ENCODE data around the gene FRMD4A. TPM values are rescaled to one million over a fixed set of nuclear protein-coding genes. Genes with fewer than 3 reads are reported as not detected.

The FRMD4A gene
- total RNA-seq, 2 experiments from 2014 or later, result 3.1 to 3.7 TPM

DNA sequence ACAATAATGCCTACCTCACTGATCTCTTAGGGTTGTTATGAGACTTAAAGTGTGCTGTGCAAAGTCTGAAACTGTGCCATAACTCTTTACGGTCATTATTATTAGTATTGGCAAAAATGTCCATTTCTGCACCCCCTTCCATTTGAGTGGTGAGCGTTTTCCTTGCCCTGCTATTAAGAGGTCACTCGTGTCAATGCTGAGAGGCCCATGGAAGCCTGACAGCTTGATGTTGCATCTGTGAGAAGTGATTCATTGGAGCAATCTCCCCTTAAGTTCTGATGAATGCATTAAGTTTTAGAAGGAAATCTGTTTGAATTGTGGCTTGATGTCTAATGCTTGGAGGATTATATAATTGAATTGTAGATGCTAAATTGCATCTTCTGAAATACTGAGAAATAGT is 253.3 kb downstream of the FRMD4A start:
- no peaks in the 10 kb centered on the region for H3K4me1 Mint-ChIP-seq (ENCODE audit: low read depth)
- H3K9me3 ChIP-seq (ENCODE audit: control insufficient read depth in 1 of 2, insufficient read depth in 1 of 2, low read length in 2 of 2), result peaks cover 6 to 7% of the 10 kb centered on the region in 2 experiments
- no peaks in the 10 kb centered on the region for H3K27me3 ChIP-seq (ENCODE audit: control insufficient read depth in 1 of 2, insufficient read depth in 2 of 2, low read length in 2 of 2)
- no peaks in the 10 kb centered on the region for H3K4me1 ChIP-seq (ENCODE audit: insufficient read depth, low read length)
- peaks cover 6% of the 10 kb centered on the region for H3K27me3 Mint-ChIP-seq
- H3K4me3 Mint-ChIP-seq, result no peak overlapping the region
- H3K27ac Mint-ChIP-seq, result no peak overlapping the region
- TF ChIP-seq, protein P1, sequence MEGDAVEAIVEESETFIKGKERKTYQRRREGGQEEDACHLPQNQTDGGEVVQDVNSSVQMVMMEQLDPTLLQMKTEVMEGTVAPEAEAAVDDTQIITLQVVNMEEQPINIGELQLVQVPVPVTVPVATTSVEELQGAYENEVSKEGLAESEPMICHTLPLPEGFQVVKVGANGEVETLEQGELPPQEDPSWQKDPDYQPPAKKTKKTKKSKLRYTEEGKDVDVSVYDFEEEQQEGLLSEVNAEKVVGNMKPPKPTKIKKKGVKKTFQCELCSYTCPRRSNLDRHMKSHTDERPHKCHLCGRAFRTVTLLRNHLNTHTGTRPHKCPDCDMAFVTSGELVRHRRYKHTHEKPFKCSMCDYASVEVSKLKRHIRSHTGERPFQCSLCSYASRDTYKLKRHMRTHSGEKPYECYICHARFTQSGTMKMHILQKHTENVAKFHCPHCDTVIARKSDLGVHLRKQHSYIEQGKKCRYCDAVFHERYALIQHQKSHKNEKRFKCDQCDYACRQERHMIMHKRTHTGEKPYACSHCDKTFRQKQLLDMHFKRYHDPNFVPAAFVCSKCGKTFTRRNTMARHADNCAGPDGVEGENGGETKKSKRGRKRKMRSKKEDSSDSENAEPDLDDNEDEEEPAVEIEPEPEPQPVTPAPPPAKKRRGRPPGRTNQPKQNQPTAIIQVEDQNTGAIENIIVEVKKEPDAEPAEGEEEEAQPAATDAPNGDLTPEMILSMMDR (IDR thresholded peaks at IDR 0.05), result no peak
- H3K4me3 ChIP-seq (ENCODE audit: low read length), result no peak overlapping the region
- no peaks in the 10 kb centered on the region for H3K9me3 Mint-ChIP-seq
- H3K36me3 ChIP-seq (ENCODE audit: insufficient read depth, low read length), result no peaks in the 10 kb centered on the region
- CTCF ChIA-PET, result no interaction called here
- H3K36me3 Mint-ChIP-seq (ENCODE audit: low read depth), result no peaks in the 10 kb centered on the region
- ATAC-seq (ENCODE audit: poor library complexity), result no peak
- intact Hi-C loops (cut with DNase I, micrococcal nuclease), result no loop called here
- H3K27ac ChIP-seq (ENCODE audit: low read depth in 1 of 2, low read length in 2 of 2), result no peak overlapping the region
- DNase-seq, result no peak
- POLR2A ChIA-PET, result no interaction called here

DNA sequence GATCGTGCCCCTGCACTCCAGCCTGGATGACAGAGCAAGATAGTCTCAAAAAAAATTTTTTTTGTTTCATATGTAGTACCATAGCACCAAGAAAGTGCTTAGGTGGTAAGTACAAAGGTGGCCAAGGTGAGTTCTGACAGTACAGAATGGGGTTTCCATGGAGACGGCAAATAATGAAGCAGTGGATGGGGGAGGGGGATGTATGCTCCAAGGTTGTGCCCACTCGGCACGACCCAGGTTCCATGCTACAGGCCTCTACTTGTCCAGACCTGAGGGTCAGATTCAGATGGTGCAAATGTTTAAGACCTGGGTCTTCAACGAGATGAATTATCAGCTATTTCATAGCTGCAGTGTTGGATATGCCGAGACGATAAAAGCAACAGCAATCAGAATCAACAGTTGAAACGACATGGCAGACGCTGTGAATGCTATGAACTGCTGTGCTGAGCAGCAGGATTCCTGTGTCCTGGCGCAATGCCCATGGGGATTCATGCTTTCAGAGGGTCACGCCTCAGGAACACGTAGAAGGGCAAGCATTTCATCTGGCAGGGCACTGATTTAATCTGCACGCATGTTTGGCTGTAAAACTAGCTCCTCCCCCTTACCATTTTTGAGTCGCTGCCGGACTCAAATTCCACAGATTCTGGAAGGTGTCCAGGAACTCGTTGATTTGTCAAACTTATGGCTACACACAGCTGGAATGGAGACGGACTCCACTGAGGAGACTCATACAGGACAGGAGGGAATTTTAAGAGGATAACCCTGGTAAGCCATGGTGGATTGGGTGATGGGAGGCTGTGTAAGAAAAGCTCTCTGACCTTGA is 256.5 kb downstream of the FRMD4A start:
- H3K9me3 Mint-ChIP-seq, result no peaks in the 10 kb centered on the region
- intact Hi-C loops (cut with DNase I, micrococcal nuclease), result no loop called here
- peaks cover 6 to 7% of the 10 kb centered on the region in 2 experiments for H3K9me3 ChIP-seq (ENCODE audit: control insufficient read depth in 1 of 2, insufficient read depth in 1 of 2, low read length in 2 of 2)
- no peaks in the 10 kb centered on the region for H3K4me1 ChIP-seq (ENCODE audit: insufficient read depth, low read length)
- H3K36me3 ChIP-seq (ENCODE audit: insufficient read depth, low read length), result no peaks in the 10 kb centered on the region
- H3K4me1 Mint-ChIP-seq (ENCODE audit: low read depth), result no peaks in the 10 kb centered on the region
- ChIA-PET CTCF (no interaction called here), POLR2A (interaction anchor here (0.6 kb wide), 1 partner anchor 33 kb away, joined by 3 read pairs; no protein-coding TSS in a partner anchor)
- no peak for DNase-seq
- H3K27me3 Mint-ChIP-seq, result peaks cover 11% of the 10 kb centered on the region
- no peak overlapping the region for H3K4me3 Mint-ChIP-seq
- H3K27ac ChIP-seq (ENCODE audit: low read depth in 1 of 2, low read length in 2 of 2), result no peak overlapping the region
- no peak overlapping the region for H3K27ac Mint-ChIP-seq
- H3K4me3 ChIP-seq (ENCODE audit: low read length), result no peak overlapping the region
- TF ChIP-seq, protein P1 (IDR thresholded peaks at IDR 0.05), result no peak
- no peaks in the 10 kb centered on the region for H3K36me3 Mint-ChIP-seq (ENCODE audit: low read depth)
- ATAC-seq (ENCODE audit: poor library complexity), result no peak
- no peaks in the 10 kb centered on the region for H3K27me3 ChIP-seq (ENCODE audit: control insufficient read depth in 1 of 2, insufficient read depth in 2 of 2, low read length in 2 of 2)

DNA sequence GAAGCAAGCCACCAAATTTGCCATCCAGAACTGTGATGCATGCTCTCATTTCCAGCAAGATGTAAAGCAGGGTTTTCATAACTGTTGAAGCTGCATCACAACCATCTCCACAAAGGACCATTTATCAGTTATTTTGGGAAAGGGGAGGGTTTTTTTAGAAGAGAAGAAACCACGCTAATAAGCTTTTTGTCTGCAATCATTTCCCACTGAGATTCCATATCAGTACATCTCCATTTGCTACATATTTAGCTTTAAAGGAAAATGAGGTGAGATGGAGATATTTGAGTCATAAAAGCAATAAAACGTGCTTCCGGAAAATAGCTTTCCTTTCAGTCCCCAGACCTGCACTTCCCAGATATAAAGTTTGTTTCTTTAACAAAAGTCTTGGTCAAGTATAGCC is 258.2 kb downstream of the FRMD4A start:
- Histone ChIP-seq H3K4me1 (ENCODE audit: insufficient read depth, low read length) (no peaks in the 10 kb centered on the region), H3K27ac (ENCODE audit: low read depth in 1 of 2, low read length in 2 of 2) (no peak overlapping the region), H3K4me3 (ENCODE audit: low read length) (no peak overlapping the region), H3K27me3 (ENCODE audit: control insufficient read depth in 1 of 2, insufficient read depth in 2 of 2, low read length in 2 of 2) (no peaks in the 10 kb centered on the region), H3K36me3 (ENCODE audit: insufficient read depth, low read length) (no peaks in the 10 kb centered on the region), H3K9me3 (ENCODE audit: control insufficient read depth in 1 of 2, insufficient read depth in 1 of 2, low read length in 2 of 2) (peaks cover 0 to 7% of the 10 kb centered on the region in 2 experiments)
- no peak overlapping the region for H3K4me3 Mint-ChIP-seq
- ChIA-PET POLR2A (no interaction called here), CTCF (no interaction called here)
- no peaks in the 10 kb centered on the region for H3K4me1 Mint-ChIP-seq (ENCODE audit: low read depth)
- H3K36me3 Mint-ChIP-seq (ENCODE audit: low read depth), result no peaks in the 10 kb centered on the region
- ATAC-seq (ENCODE audit: poor library complexity), result no peak
- intact Hi-C loops (cut with DNase I, micrococcal nuclease), result no loop called here
- H3K9me3 Mint-ChIP-seq, result peaks cover 3% of the 10 kb centered on the region
- no peak for DNase-seq
- H3K27ac Mint-ChIP-seq, result no peak overlapping the region
- peaks cover 11% of the 10 kb centered on the region for H3K27me3 Mint-ChIP-seq
- TF ChIP-seq, protein P1 (IDR thresholded peaks at IDR 0.05), result no peak
